LoVo (cell line): ENCODE measurements around the gene ACE.

ENCODE experiments used
- DNase-seq: peaks from one replicate; pipeline ENCODE4 v3.0.0-alpha.2; 2016; ENCODE audit warnings: low spot score

The ACE gene

DNA sequence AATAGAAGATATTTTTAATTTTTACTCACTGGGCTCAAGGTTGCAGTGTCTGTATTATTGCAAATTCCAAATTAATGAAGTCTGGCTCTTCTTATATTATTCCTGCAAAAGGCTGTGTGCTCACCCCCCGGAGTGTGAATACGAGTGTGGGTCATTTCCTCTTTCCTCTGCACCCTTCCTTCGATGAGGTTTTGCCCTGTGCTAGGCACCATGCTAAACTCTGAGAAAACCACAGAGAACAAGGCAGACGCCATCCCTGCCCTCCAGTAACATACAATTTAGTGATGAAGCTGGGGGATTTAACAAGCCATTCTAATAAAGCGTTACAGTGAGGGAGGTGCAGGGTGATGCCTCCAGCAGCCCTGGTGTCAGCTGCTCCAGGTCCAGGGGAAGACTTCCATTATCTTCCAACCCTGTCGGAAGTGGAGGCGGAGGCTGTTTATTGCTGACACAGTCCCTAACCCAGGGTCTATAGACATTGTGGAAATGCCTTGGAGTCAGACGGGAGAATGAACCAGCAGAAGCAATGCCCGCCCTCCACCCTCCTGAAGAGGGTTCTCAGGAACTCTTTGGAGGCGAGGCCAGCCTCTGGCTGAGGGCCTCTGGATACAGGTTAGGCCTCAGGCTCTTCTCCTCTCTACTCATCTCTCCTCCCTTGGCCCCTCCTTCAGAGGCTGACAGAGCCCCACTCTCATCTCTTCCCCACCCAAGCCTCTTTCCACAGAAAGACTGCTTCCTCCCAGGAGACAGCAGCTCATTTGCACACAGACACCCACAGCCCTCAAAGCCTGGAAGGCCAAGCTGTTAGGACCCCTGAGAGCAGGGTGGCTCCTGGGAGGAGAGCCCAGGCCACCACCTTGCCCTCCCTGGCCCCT lies 2.0 kb upstream of the ACE start:
- DNase-seq: no peak

DNA sequence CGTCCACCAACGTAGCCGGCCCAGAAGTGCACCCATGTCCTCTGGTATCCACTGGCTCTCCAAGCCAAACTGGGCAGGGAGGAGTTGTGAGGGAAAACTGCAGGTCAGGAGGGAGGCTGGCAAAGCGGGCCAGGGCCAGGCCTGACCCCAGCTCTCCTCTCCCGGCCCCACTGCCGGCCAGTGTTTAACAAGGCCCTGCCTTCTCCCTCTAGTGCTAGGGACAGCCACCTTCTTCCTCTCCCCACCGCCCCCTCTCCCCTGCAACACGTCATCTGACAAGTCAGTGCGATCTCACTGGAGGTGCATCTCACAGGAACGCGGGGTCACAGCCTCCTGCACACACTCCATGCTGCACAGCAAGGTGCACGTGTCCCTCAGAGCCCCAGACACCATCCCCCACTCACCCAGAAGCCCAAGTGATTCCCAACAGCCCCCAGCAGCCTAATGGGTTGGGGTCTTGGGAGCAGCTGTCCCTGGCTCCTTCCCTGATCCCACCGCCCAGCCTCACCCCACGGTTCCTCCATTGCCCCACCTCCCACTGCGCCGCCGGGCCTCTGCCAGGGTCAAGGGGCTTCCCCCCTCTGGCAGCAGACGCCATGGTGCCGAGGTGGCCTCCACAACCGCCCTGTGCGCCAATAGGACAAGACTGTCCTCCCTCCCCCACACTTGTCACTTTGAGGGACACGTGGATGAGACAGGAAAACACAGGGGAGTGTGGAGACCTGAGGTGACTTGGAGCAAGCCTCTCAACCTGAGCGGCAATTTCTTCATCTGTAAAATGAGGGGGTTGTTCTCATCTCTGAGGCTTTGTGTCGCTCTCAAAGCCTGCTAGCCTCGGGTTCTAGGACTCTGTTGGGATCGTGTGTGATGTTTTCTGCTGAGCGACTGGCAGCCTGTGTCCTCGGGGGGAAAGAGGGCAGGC lies 1.1 kb upstream of the ACE start:
- no peak for DNase-seq

- DNase-seq: no peak
Measured at GRCh38 chr17:63476459-63476853, 405 bp upstream of the ACE start.

GRCh38 chr17:63477480-63478440 lies 899 bp downstream of the ACE start:
- DNase-seq: peak; percentile 19

DNA sequence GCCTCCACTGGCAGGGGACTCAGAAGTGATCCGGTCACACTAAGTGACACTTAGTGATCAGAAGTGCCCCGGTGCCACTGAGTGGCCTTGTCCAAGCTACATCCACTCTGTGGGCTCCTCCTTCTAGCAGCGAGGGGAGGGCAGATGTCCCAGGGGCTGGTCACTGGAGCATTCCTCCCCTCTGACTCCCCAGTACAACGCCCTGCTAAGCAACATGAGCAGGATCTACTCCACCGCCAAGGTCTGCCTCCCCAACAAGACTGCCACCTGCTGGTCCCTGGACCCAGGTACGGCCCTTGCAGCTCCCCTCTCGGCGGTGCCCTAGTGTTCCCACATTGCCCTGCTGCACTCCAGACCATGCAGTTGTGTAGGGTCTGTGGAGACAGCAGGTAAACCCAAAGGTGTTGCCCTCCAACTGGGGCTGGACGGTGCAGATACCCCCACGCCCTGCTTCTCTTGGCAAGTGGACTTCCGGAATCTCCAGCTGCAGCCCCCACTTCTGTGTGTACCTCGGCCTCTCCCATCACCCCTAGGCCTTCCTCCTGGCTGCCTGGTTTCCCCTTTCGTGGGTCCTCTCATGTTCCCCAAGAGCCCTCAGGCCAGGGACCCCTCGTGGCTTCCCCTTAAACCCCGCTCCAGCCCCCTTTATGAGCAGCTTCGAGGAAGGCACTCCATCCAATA lies 2.1 kb downstream of the ACE start:
- DNase-seq: peak; percentile 87

DNA sequence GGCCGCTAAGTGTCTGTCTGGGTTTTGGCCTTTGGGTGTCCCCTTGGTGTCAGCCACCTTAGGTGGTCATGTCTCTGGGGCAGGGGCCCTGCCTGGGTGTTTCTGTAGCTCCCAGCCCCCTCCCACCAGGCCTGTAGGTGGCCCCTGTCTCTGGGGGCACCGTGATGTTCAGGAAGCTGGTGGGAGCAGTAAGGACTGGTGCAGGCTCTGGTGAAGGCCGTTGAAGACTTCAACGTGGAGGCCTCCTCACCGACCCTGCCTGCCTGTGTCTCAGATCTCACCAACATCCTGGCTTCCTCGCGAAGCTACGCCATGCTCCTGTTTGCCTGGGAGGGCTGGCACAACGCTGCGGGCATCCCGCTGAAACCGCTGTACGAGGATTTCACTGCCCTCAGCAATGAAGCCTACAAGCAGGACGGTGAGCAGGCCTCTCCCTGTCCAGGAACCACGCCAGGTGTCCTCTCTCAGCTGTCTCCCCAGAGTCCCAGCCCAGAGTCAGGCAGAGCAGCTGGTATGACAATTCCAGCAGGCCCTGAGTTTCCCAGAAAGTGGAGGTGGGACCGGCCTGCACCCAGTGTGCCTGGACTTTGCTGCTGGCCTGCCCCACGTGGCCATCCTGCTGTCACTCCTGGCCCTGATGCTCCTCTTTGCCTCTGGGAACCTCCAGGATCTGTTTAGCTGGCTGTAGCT lies 2.8 kb downstream of the ACE start:
- no peak for DNase-seq

DNA sequence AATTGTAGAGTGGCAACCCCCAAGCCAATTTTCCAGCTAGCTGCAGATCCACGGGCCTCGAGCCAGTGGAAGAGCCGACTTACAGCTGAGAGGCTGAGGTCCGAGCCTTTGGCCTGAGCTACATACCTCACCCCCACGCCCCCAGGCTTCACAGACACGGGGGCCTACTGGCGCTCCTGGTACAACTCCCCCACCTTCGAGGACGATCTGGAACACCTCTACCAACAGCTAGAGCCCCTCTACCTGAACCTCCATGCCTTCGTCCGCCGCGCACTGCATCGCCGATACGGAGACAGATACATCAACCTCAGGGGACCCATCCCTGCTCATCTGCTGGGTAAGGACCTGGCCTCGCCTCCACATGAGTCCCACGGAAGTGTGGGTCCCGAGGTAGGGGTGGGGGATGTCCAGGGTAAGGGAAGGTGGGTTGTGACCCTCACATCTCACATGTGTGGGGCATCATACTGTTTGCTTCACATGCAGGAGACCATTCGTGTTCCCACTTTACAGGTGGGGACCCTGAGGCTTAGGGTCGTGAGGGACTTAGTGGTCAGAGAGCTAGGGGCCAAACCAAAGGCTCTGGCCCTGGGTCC lies 3.4 kb downstream of the ACE start:
- DNase-seq: no peak

- DNase-seq: no peak
Measured at GRCh38 chr17:63480826-63481487, 4.1 kb downstream of the ACE start.

GRCh38 chr17:63481488-63481870 lies 4.6 kb downstream of the ACE start:
- DNase-seq: no peak

- DNase-seq: no peak
Measured at GRCh38 chr17:63482509-63482908, 5.6 kb downstream of the ACE start.

DNA sequence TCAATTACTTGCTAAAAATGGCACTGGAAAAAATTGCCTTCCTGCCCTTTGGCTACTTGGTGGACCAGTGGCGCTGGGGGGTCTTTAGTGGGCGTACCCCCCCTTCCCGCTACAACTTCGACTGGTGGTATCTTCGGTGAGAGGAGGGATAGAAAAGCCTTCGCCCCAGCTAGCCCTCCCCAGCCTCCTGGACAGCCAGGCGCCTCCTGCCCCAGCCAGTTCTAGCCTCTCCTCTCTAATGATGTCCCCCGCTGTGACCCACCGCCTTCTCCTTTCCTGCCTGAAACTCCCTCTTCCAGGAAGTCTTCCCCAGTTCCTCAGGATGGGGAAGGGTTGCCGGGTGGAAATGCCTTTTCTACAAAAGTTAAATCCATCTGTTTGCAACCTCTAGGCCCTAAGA lies 6.2 kb downstream of the ACE start:
- DNase-seq: no peak

GRCh38 chr17:63483655-63484575 lies 7.1 kb downstream of the ACE start:
- no peak for DNase-seq

- no peak for DNase-seq
Measured at GRCh38 chr17:63486317-63487013, 9.6 kb downstream of the ACE start.

GRCh38 chr17:63487014-63487339 lies 10.1 kb downstream of the ACE start:
- no peak for DNase-seq

GRCh38 chr17:63488851-63489250 lies 12.0 kb downstream of the ACE start:
- no peak for DNase-seq

DNA sequence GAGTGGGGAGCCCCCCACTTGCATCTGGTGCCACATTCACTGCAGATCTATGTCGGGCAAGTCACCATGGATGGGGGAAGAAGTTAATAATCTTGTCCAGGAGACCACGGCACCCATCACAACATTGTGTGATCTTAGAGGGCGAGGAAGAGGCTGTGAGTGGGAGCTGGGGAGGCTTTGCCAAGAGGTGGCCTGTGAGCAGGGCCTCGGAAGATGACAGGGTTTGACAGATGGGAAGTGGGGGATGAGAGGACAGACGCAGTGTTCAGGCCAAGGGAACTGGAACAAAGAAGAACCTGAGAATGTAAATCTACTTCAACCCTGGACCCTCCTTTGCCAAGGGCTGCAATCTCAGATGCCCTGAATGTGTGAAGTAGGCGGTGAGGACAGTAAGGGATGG lies 12.4 kb downstream of the ACE start:
- no peak for DNase-seq

- DNase-seq: no peak
Measured at GRCh38 chr17:63490329-63490728, 13.5 kb downstream of the ACE start.

DNA sequence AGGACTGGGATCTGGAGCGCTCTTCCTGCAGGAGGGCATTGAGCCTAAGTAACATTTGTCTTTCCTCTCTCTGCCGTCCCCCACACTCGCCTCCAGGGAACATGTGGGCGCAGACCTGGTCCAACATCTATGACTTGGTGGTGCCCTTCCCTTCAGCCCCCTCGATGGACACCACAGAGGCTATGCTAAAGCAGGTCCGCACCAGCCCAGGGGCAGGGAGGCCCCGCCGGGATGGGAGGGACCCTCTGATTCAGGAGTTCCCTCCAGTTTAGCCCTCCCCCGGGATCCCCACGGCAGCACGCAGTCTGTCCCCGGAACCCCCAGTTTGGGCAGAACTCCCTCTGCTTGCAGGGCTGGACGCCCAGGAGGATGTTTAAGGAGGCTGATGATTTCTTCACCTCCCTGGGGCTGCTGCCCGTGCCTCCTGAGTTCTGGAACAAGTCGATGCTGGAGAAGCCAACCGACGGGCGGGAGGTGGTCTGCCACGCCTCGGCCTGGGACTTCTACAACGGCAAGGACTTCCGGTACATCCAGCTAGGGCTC lies 14.1 kb downstream of the ACE start:
- no peak for DNase-seq
